ENCODE data around the gene LGR4. TPM values are rescaled to one million over a fixed set of nuclear protein-coding genes. Genes with fewer than 3 reads are reported as not detected.

LGR4 gene
- total RNA-seq, 4 donors from 2014 or later = 9.4 to 57.9 (median 16.1) TPM

GRCh38 chr11:27465629-27466028 is 7.0 kb downstream of the LGR4 start:
- DNase-seq = no peak
- H3K4me1 ChIP-seq = peaks cover 0 to 5% of the 10 kb centered on the region in 2 donors
- H3K4me3 ChIP-seq = no peak overlapping the region
- H3K27ac ChIP-seq = peak overlapping the region in 1 of 2 donors; percentile 38
- H3K27me3 ChIP-seq = no peaks in the 10 kb centered on the region
- TF ChIP-seq POLR2A (IDR thresholded peaks at IDR 0.05) (no peak), CTCF (IDR thresholded peaks at IDR 0.05) (no peak)
- H3K9me3 ChIP-seq = no peaks in the 10 kb centered on the region
- intact Hi-C loops (cut with DNase I; ENCODE audit: low total_unique reads) = no loop called here
- H3K36me3 ChIP-seq = no peaks in the 10 kb centered on the region

- DNase-seq = no peak
- Histone ChIP-seq H3K27me3 (no peaks in the 10 kb centered on the region), H3K9me3 (no peaks in the 10 kb centered on the region), H3K4me3 (no peak overlapping the region), H3K36me3 (no peaks in the 10 kb centered on the region), H3K27ac (peak overlapping the region in 1 of 2 donors; percentile 38), H3K4me1 (no peaks in the 10 kb centered on the region)
- TF ChIP-seq POLR2A (IDR thresholded peaks at IDR 0.05) = no peak
- TF ChIP-seq CTCF (IDR thresholded peaks at IDR 0.05) = no peak
- intact Hi-C loops (cut with DNase I; ENCODE audit: low total_unique reads) = no loop called here
Measured at GRCh38 chr11:27464909-27465308, 7.7 kb downstream of the LGR4 start.

GRCh38 chr11:27464289-27464696 is 8.3 kb downstream of the LGR4 start:
- Histone ChIP-seq H3K36me3 (no peaks in the 10 kb centered on the region), H3K9me3 (no peaks in the 10 kb centered on the region), H3K4me3 (no peak overlapping the region), H3K27me3 (no peaks in the 10 kb centered on the region), H3K4me1 (no peaks in the 10 kb centered on the region), H3K27ac (peak overlapping the region in 1 of 2 donors; percentile 38)
- intact Hi-C loops (cut with DNase I; ENCODE audit: low total_unique reads) = no loop called here
- TF ChIP-seq POLR2A (IDR thresholded peaks at IDR 0.05) (no peak), CTCF (IDR thresholded peaks at IDR 0.05) (no peak)
- no peak for DNase-seq

- DNase-seq = no peak
- Histone ChIP-seq H3K4me3 (no peak overlapping the region), H3K27me3 (no peaks in the 10 kb centered on the region), H3K9me3 (no peaks in the 10 kb centered on the region), H3K4me1 (no peaks in the 10 kb centered on the region), H3K36me3 (no peaks in the 10 kb centered on the region), H3K27ac (no peak overlapping the region)
- intact Hi-C loops (cut with DNase I; ENCODE audit: low total_unique reads) = no loop called here
- TF ChIP-seq CTCF (IDR thresholded peaks at IDR 0.05) = no peak
- TF ChIP-seq POLR2A (IDR thresholded peaks at IDR 0.05) = no peak
Measured at GRCh38 chr11:27462543-27462942, 10.0 kb downstream of the LGR4 start.

- intact Hi-C loops (cut with DNase I; ENCODE audit: low total_unique reads) = no loop called here
- H3K27me3 ChIP-seq = no peaks in the 10 kb centered on the region
Measured at GRCh38 chr11:27460158-27460978, 12.2 kb downstream of the LGR4 start.

More at GRCh38 chr11:27460158-27460978, 12.2 kb downstream of the LGR4 start:
- no peak for DNase-seq
- no peaks in the 10 kb centered on the region for H3K36me3 ChIP-seq
- no peak overlapping the region for H3K27ac ChIP-seq
- H3K9me3 ChIP-seq = no peaks in the 10 kb centered on the region
- H3K4me1 ChIP-seq = no peaks in the 10 kb centered on the region
- no peak overlapping the region for H3K4me3 ChIP-seq
- no peak for TF ChIP-seq POLR2A (IDR thresholded peaks at IDR 0.05)
- no peak for TF ChIP-seq CTCF (IDR thresholded peaks at IDR 0.05)

All from uterus (tissue), 4 donors.